K562 (cell line): ENCODE data around the gene OR2W1. TPM values are rescaled to one million over a fixed set of nuclear protein-coding genes. Genes with fewer than 3 reads are reported as not detected.

Experiments
- ARID2 ChIP-seq: fragments of 450-650 bp; IDR thresholded peaks from 2 replicates; pipeline ENCODE4 v1.6.1; 2017; ENCODE audit warnings: antibody characterized with exemption, mild to moderate bottlenecking
- HDAC2 ChIP-seq: fragments of 450-650 bp; IDR thresholded peaks from 2 replicates; pipeline ENCODE4 v1.6.1; 2016; ENCODE audit warnings: mild to moderate bottlenecking
- HNRNPLL ChIP-seq: fragments of 200-400 bp; formaldehyde crosslinking; IDR thresholded peaks from 2 replicates; pipeline ENCODE4 v1.6.1; 2017; ENCODE audit warnings: low read length, low read depth, mild to moderate bottlenecking; ENCODE audit not compliant: poor library complexity, severe bottlenecking
- HOXB6 ChIP-seq: fragments of 250-450 bp; sonication (Bioruptor Pico); IDR thresholded peaks from 2 replicates; pipeline ENCODE4 v1.5.1; 2022; ENCODE audit warnings: mild to moderate bottlenecking, borderline replicate concordance
- SMAD4 ChIP-seq: fragments of 250-450 bp; sonication (Bioruptor Pico); conservative IDR thresholded peaks from 2 replicates; pipeline ENCODE4 v1.8.0; 2021; ENCODE audit warnings: inconsistent platforms, mild to moderate bottlenecking, moderate library complexity
- SPI1 ChIP-seq: IDR thresholded peaks from 2 replicates; pipeline ENCODE4 v1.6.1; 2011; ENCODE audit warnings: low read depth, low read length, control low read depth, borderline replicate concordance
- SRSF7 ChIP-seq: fragments of 200-400 bp; formaldehyde crosslinking; optimal IDR thresholded peaks from 2 replicates; pipeline ENCODE3; 2017; ENCODE audit warnings: mild to moderate bottlenecking, low read depth, low read length
- ZFP1 ChIP-seq: fragments of 450-650 bp; formaldehyde crosslinking; IDR thresholded peaks from 2 replicates; pipeline ENCODE4 v1.4.0; 2020; ENCODE audit warnings: mild to moderate bottlenecking, mixed read lengths
- ZNF431 ChIP-seq: sonication (generic); formaldehyde crosslinking; IDR thresholded peaks from 2 replicates; pipeline ENCODE4 v1.8.0; 2022; ENCODE audit warnings: mild to moderate bottlenecking, missing genetic modification reagents
- polyA plus RNA-seq, 8 experiments: library from polyadenylated mRNA; depleted of rRNA in 4 of 8; stranded (reverse) in 5 of 8; unstranded in 3 of 8; fragments of >200 nt; fragmentation: Nextera tagmentation in 2 of 8; fragmentation: Illumina TruSeq in 1 of 8; extraction: Ambion mirVana in 2 of 8; extraction: Trizol in 1 of 8; gene quantifications; 2 replicates each; pipeline versions ENCODE4 v1.2.1 to v1.2.3, GENCODE V29; 2011 to 2014; ENCODE audit warnings: inconsistent platforms in 1 of 8, missing spikeins in 1 of 8
- total RNA-seq, 7 experiments: library from RNA; depleted of rRNA in 6 of 7; stranded (reverse); fragments of >200 nt in 6 of 7; fragmentation: Illumina TruSeq in 2 of 7; extraction: Trizol in 2 of 7; gene quantifications; 2 replicates each; pipeline versions ENCODE4 v1.2.1 to v1.2.3, GENCODE V29; 2011 to 2021; ENCODE audit warnings: low replicate concordance in 1 of 7
- TF ChIP-seq, protein P1 (sequence below): fragments of 450-650 bp; IDR thresholded peaks from 2 replicates; pipeline ENCODE4 v1.6.1; 2016; ENCODE audit warnings: mild to moderate bottlenecking, moderate library complexity
- TF ChIP-seq, protein P2 (sequence below), 2 experiments: fragments of 150-350 bp in 1 of 2; IDR thresholded peaks; 2 replicates each; pipeline ENCODE4 v1.6.1; 2012 to 2016; ENCODE audit warnings: low read depth in 2 of 2, low read length in 2 of 2, mild to moderate bottlenecking in 1 of 2, moderate library complexity in 1 of 2

The OR2W1 gene
- total and polyA plus RNA-seq, 9 of the 15 experiments (the other 6 are each of a cell fraction or from before 2014, with no cell fraction given): not detected

DNA sequence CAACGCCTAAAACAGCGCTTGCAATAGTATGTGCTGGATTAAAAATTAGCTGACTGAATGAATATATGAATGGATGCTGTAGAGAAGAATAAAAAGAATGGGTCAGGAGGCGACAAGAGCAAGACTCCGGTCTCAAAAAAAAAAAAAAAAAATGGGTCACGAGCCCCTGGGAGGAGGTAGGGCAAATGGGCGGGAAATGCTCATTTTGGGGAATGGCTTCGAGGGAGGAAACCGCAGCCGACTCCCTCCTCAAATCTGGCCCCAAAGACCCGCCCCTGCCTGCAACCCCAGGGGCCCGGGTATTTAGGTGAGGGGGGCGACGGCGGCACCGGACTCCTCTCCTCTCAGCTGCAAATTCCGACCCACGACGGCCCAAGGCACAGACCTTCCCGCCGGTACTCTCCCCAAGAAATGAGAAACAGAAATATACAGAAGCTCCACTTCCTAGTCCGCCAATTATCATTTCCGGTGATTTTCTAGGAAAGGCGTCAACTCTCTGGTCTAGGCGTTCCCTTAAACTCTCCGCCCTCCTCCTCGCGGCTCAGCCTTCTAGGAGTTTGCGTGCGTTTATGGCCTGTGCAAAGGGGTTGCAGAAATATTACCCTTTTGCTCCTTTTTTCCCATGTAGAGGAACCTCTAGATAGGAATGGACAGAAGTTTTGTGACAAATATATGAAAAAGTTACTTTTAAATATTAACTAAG, 39.6 kb downstream of the OR2W1 start, which contains the start of gene ZNF311 (continued):
- TF ChIP-seq, protein P1, sequence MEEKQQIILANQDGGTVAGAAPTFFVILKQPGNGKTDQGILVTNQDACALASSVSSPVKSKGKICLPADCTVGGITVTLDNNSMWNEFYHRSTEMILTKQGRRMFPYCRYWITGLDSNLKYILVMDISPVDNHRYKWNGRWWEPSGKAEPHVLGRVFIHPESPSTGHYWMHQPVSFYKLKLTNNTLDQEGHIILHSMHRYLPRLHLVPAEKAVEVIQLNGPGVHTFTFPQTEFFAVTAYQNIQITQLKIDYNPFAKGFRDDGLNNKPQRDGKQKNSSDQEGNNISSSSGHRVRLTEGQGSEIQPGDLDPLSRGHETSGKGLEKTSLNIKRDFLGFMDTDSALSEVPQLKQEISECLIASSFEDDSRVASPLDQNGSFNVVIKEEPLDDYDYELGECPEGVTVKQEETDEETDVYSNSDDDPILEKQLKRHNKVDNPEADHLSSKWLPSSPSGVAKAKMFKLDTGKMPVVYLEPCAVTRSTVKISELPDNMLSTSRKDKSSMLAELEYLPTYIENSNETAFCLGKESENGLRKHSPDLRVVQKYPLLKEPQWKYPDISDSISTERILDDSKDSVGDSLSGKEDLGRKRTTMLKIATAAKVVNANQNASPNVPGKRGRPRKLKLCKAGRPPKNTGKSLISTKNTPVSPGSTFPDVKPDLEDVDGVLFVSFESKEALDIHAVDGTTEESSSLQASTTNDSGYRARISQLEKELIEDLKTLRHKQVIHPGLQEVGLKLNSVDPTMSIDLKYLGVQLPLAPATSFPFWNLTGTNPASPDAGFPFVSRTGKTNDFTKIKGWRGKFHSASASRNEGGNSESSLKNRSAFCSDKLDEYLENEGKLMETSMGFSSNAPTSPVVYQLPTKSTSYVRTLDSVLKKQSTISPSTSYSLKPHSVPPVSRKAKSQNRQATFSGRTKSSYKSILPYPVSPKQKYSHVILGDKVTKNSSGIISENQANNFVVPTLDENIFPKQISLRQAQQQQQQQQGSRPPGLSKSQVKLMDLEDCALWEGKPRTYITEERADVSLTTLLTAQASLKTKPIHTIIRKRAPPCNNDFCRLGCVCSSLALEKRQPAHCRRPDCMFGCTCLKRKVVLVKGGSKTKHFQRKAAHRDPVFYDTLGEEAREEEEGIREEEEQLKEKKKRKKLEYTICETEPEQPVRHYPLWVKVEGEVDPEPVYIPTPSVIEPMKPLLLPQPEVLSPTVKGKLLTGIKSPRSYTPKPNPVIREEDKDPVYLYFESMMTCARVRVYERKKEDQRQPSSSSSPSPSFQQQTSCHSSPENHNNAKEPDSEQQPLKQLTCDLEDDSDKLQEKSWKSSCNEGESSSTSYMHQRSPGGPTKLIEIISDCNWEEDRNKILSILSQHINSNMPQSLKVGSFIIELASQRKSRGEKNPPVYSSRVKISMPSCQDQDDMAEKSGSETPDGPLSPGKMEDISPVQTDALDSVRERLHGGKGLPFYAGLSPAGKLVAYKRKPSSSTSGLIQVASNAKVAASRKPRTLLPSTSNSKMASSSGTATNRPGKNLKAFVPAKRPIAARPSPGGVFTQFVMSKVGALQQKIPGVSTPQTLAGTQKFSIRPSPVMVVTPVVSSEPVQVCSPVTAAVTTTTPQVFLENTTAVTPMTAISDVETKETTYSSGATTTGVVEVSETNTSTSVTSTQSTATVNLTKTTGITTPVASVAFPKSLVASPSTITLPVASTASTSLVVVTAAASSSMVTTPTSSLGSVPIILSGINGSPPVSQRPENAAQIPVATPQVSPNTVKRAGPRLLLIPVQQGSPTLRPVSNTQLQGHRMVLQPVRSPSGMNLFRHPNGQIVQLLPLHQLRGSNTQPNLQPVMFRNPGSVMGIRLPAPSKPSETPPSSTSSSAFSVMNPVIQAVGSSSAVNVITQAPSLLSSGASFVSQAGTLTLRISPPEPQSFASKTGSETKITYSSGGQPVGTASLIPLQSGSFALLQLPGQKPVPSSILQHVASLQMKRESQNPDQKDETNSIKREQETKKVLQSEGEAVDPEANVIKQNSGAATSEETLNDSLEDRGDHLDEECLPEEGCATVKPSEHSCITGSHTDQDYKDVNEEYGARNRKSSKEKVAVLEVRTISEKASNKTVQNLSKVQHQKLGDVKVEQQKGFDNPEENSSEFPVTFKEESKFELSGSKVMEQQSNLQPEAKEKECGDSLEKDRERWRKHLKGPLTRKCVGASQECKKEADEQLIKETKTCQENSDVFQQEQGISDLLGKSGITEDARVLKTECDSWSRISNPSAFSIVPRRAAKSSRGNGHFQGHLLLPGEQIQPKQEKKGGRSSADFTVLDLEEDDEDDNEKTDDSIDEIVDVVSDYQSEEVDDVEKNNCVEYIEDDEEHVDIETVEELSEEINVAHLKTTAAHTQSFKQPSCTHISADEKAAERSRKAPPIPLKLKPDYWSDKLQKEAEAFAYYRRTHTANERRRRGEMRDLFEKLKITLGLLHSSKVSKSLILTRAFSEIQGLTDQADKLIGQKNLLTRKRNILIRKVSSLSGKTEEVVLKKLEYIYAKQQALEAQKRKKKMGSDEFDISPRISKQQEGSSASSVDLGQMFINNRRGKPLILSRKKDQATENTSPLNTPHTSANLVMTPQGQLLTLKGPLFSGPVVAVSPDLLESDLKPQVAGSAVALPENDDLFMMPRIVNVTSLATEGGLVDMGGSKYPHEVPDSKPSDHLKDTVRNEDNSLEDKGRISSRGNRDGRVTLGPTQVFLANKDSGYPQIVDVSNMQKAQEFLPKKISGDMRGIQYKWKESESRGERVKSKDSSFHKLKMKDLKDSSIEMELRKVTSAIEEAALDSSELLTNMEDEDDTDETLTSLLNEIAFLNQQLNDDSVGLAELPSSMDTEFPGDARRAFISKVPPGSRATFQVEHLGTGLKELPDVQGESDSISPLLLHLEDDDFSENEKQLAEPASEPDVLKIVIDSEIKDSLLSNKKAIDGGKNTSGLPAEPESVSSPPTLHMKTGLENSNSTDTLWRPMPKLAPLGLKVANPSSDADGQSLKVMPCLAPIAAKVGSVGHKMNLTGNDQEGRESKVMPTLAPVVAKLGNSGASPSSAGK: peak; percentile 98
- TF ChIP-seq, protein P2, sequence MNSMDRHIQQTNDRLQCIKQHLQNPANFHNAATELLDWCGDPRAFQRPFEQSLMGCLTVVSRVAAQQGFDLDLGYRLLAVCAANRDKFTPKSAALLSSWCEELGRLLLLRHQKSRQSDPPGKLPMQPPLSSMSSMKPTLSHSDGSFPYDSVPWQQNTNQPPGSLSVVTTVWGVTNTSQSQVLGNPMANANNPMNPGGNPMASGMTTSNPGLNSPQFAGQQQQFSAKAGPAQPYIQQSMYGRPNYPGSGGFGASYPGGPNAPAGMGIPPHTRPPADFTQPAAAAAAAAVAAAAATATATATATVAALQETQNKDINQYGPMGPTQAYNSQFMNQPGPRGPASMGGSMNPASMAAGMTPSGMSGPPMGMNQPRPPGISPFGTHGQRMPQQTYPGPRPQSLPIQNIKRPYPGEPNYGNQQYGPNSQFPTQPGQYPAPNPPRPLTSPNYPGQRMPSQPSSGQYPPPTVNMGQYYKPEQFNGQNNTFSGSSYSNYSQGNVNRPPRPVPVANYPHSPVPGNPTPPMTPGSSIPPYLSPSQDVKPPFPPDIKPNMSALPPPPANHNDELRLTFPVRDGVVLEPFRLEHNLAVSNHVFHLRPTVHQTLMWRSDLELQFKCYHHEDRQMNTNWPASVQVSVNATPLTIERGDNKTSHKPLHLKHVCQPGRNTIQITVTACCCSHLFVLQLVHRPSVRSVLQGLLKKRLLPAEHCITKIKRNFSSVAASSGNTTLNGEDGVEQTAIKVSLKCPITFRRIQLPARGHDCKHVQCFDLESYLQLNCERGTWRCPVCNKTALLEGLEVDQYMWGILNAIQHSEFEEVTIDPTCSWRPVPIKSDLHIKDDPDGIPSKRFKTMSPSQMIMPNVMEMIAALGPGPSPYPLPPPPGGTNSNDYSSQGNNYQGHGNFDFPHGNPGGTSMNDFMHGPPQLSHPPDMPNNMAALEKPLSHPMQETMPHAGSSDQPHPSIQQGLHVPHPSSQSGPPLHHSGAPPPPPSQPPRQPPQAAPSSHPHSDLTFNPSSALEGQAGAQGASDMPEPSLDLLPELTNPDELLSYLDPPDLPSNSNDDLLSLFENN (IDR thresholded peaks at IDR 0.05; ENCODE audit: low read depth in 2 of 2, low read length in 2 of 2): 0 out of 4 replicates have a peak, but pooled peaks of 1 of the 2 experiments have one; percentile 31
- TF ChIP-seq HNRNPLL (peak; percentile 64), SRSF7 (no peak), ZFP1 (no peak), SMAD4 (peak; percentile 84), ZNF431 (CRISPR knock-in tag) (no peak), HDAC2 (peak; percentile 93), ARID2 (no peak), SPI1 (peak; percentile 77), HOXB6 (CRISPR knock-in tag) (no peak)
